HFFc6 (cell line): ENCODE data around the gene TPPP2. TPM values are rescaled to one million over a fixed set of nuclear protein-coding genes. Genes with fewer than 3 reads are reported as not detected.
"Not testable (repeated sequence)": the region's sequence is repeated elsewhere in the genome, so short reads cannot be mapped to it uniquely, and the experiment has no call there.

Experiments used
- DNase-seq: peaks from one replicate; pipeline ENCODE4 v3.0.0-alpha.2; 2018
- H3K27ac Mint-ChIP-seq: 2 replicates; pipeline ENCODE4 v1.8.0; 2020; ENCODE audit warnings: mild to moderate bottlenecking, mixed read lengths
- H3K27me3 Mint-ChIP-seq: 2 replicates; pipeline ENCODE4 v1.8.0; 2021; ENCODE audit warnings: mild to moderate bottlenecking, moderate library complexity, mixed read lengths; ENCODE audit not compliant: insufficient read depth
- H3K36me3 Mint-ChIP-seq: 2 replicates; pipeline ENCODE4 v1.8.0; 2021; ENCODE audit warnings: low read depth, mixed read lengths
- H3K4me1 Mint-ChIP-seq: 2 replicates; pipeline ENCODE4 v1.8.0; 2020; ENCODE audit warnings: low read depth, mixed read lengths
- H3K4me3 Mint-ChIP-seq: 2 replicates; pipeline ENCODE4 v1.8.0; 2020; ENCODE audit warnings: mild to moderate bottlenecking, moderate library complexity, mixed read lengths
- H3K9me3 Mint-ChIP-seq: 2 replicates; pipeline ENCODE4 v1.8.0; 2020; ENCODE audit warnings: mild to moderate bottlenecking, mixed read lengths
- CTCF ChIP-seq: fragments of 200-600 bp; sonication (generic); IDR thresholded peaks from 2 replicates; pipeline ENCODE4 v1.5.0; 2021; ENCODE audit warnings: antibody characterized with exemption, mild to moderate bottlenecking
- total RNA-seq, 6 experiments: library from RNA; stranded (reverse); fragmentation: NEBNext Ultra II Directional; extraction: Animal tissue kit (Norgen Biotek cat#: 25700); gene quantifications; 2 replicates in 1 of 6; 3 replicates in 5 of 6; pipeline ENCODE4 v1.2.3, GENCODE V29; 2021

TPPP2 gene
- total RNA-seq, 6 experiments from 2014 or later, result not detected

- Mint-ChIP-seq H3K27ac (no peak overlapping the region), H3K4me1 (peaks cover 54% of the 10 kb centered on the region), H3K36me3 (no peaks in the 10 kb centered on the region), H3K27me3 (peaks cover 35% of the 10 kb centered on the region), H3K4me3 (no peak overlapping the region), H3K9me3 (no peaks in the 10 kb centered on the region)
- no peak; the same call in 1 of the 2 replicates for TF ChIP-seq CTCF
- DNase-seq, result no peak
Measured at GRCh38 chr14:21040370-21040925, 10.4 kb downstream of the TPPP2 start.

GRCh38 chr14:21040941-21041340 is 10.9 kb downstream of the TPPP2 start:
- not testable (repeated sequence) for DNase-seq, H3K36me3 Mint-ChIP-seq, H3K27ac Mint-ChIP-seq, H3K4me3 Mint-ChIP-seq, H3K9me3 Mint-ChIP-seq
- Mint-ChIP-seq H3K4me1 (peaks cover 54% of the 10 kb centered on the region), H3K27me3 (peaks cover 30% of the 10 kb centered on the region)

- Mint-ChIP-seq H3K27me3 (peaks cover 23% of the 10 kb centered on the region), H3K36me3 (no peaks in the 10 kb centered on the region), H3K27ac (no peak within 1 kb of the TSS), H3K9me3 (no peaks in the 10 kb centered on the region), H3K4me3 (no peak within 1 kb of the TSS), H3K4me1 (peaks cover 54% of the 10 kb centered on the region)
- peak; percentile 54 for DNase-seq
- no peak for TF ChIP-seq CTCF
Measured at GRCh38 chr14:21041676-21042433, 11.8 kb downstream of the TPPP2 start, which contains the start of gene RNASE7. RNASE7 (plus strand) TSS chr14:21042362; CDS start chr14:21042993, 631 bp downstream.

GRCh38 chr14:21042918-21043317 is 12.9 kb downstream of the TPPP2 start:
- Mint-ChIP-seq H3K4me1 (peaks cover 62% of the 10 kb centered on the region), H3K9me3 (no peaks in the 10 kb centered on the region), H3K36me3 (no peaks in the 10 kb centered on the region), H3K27me3 (peaks cover 23% of the 10 kb centered on the region), H3K4me3 (no peak overlapping the region), H3K27ac (no peak overlapping the region)
- TF ChIP-seq CTCF, result no peak
- no peak for DNase-seq

- peaks cover 67% of the 10 kb centered on the region for H3K4me1 Mint-ChIP-seq
- no peak overlapping the region for H3K27ac Mint-ChIP-seq
- no peak for TF ChIP-seq CTCF
- H3K9me3 Mint-ChIP-seq, result no peaks in the 10 kb centered on the region
- H3K27me3 Mint-ChIP-seq, result peaks cover 23% of the 10 kb centered on the region
- H3K4me3 Mint-ChIP-seq, result no peak overlapping the region
- no peaks in the 10 kb centered on the region for H3K36me3 Mint-ChIP-seq
- DNase-seq, result no peak
Measured at GRCh38 chr14:21043387-21043973, 13.5 kb downstream of the TPPP2 start.
